MM.1S (cell line): ENCODE results near the gene TTF1.

Source experiments
- DNase-seq: peaks from one replicate; pipeline ENCODE4 v3.0.0-alpha.2; 2015
- H2AFZ ChIP-seq: fragments of 300-600 bp; sonication (generic); 2 replicates; pipeline ENCODE4 v1.6.0; 2016; ENCODE audit warnings: antibody characterized with exemption, low read length
- H3F3A ChIP-seq: fragments of 300-600 bp; sonication (generic); 2 replicates; pipeline ENCODE4 v1.6.1; 2016; ENCODE audit warnings: mild to moderate bottlenecking, antibody characterized with exemption, low read length, moderate library complexity, mixed read lengths; ENCODE audit not compliant: insufficient read depth
- H3K27ac ChIP-seq: fragments of 300-600 bp; sonication (generic); 2 replicates; pipeline ENCODE4 v1.5.1; 2016; ENCODE audit warnings: mild to moderate bottlenecking, low read length
- H3K27me3 ChIP-seq: fragments of 300-600 bp; sonication (generic); replicated peaks from 2 replicates; pipeline ENCODE4 v1.6.0; 2016; ENCODE audit warnings: low read length; ENCODE audit not compliant: insufficient read depth
- H3K36me3 ChIP-seq: fragments of 300-600 bp; sonication (generic); replicated peaks from 2 replicates; pipeline ENCODE4 v1.6.1; 2016; ENCODE audit warnings: mild to moderate bottlenecking, low read length, mixed read lengths; ENCODE audit not compliant: insufficient read depth
- H3K4me1 ChIP-seq: fragments of 300-600 bp; sonication (generic); 2 replicates; pipeline ENCODE4 v1.6.1; 2016; ENCODE audit warnings: low read length, mixed read lengths
- H3K4me2 ChIP-seq: fragments of 300-600 bp; sonication (generic); 2 replicates; pipeline ENCODE4 v1.6.0; 2016; ENCODE audit warnings: low read depth, low read length
- H3K4me3 ChIP-seq: fragments of 300-600 bp; sonication (generic); 2 replicates; pipeline ENCODE4 v1.5.1; 2016; ENCODE audit warnings: low read length, mixed read lengths
- H3K79me2 ChIP-seq: fragments of 300-600 bp; sonication (generic); 2 replicates; pipeline ENCODE4 v1.6.1; 2016; ENCODE audit warnings: mixed run types, low read length, mixed read lengths
- H3K9ac ChIP-seq: fragments of 300-600 bp; sonication (generic); 2 replicates; pipeline ENCODE4 v1.6.1; 2016; ENCODE audit warnings: low read length, mixed read lengths
- H3K9me2 ChIP-seq: fragments of 300-600 bp; sonication (generic); replicated peaks from 2 replicates; pipeline ENCODE4 v1.6.1; 2016; ENCODE audit warnings: mild to moderate bottlenecking, low read length, mixed read lengths; ENCODE audit not compliant: insufficient read depth
- H3K9me3 ChIP-seq: fragments of 300-600 bp; sonication (generic); replicated peaks from 2 replicates; pipeline ENCODE4 v1.6.1; 2016; ENCODE audit warnings: mild to moderate bottlenecking, low read length, mixed read lengths; ENCODE audit not compliant: insufficient read depth
- H4K20me1 ChIP-seq: fragments of 300-600 bp; sonication (generic); 2 replicates; pipeline ENCODE4 v1.6.1; 2016; ENCODE audit warnings: mild to moderate bottlenecking, low read length, moderate library complexity, mixed read lengths; ENCODE audit not compliant: insufficient read depth
- EZH2 ChIP-seq: fragments of 300-600 bp; sonication (generic); optimal IDR thresholded peaks from 2 replicates; pipeline ENCODE3; 2017; ENCODE audit warnings: low read depth, mild to moderate bottlenecking, antibody characterized with exemption, low read length, mixed read lengths
- EZH2phosphoT487 ChIP-seq: fragments of 300-600 bp; sonication (generic); IDR thresholded peaks from 2 replicates; pipeline ENCODE4 v1.6.1; 2018; ENCODE audit warnings: antibody characterized with exemption, low read length
- TF ChIP-seq, protein P1 (sequence below): fragments of 300-600 bp; sonication (generic); IDR thresholded peaks from 2 replicates; pipeline ENCODE4 v1.5.1; 2016; ENCODE audit warnings: antibody characterized with exemption, low read length, mixed read lengths

The TTF1 gene

GRCh38 chr9:132327537-132327936 lies 79.1 kb downstream of the TTF1 start:
- no peaks in the 10 kb centered on the region for H3K79me2 ChIP-seq
- H2AFZ ChIP-seq = no peak overlapping the region
- no peaks in the 10 kb centered on the region for H3F3A ChIP-seq
- no peak overlapping the region for H3K9ac ChIP-seq
- no peak overlapping the region for H3K4me3 ChIP-seq
- no peak for TF ChIP-seq EZH2
- no peak for TF ChIP-seq EZH2phosphoT487
- TF ChIP-seq, protein P1, sequence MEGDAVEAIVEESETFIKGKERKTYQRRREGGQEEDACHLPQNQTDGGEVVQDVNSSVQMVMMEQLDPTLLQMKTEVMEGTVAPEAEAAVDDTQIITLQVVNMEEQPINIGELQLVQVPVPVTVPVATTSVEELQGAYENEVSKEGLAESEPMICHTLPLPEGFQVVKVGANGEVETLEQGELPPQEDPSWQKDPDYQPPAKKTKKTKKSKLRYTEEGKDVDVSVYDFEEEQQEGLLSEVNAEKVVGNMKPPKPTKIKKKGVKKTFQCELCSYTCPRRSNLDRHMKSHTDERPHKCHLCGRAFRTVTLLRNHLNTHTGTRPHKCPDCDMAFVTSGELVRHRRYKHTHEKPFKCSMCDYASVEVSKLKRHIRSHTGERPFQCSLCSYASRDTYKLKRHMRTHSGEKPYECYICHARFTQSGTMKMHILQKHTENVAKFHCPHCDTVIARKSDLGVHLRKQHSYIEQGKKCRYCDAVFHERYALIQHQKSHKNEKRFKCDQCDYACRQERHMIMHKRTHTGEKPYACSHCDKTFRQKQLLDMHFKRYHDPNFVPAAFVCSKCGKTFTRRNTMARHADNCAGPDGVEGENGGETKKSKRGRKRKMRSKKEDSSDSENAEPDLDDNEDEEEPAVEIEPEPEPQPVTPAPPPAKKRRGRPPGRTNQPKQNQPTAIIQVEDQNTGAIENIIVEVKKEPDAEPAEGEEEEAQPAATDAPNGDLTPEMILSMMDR = no peak
- peaks cover 12% of the 10 kb centered on the region; the same call in 1 of the 2 replicates for H3K36me3 ChIP-seq
- no peaks in the 10 kb centered on the region for H3K9me2 ChIP-seq
- no peaks in the 10 kb centered on the region for H3K4me1 ChIP-seq
- H3K9me3 ChIP-seq = no peaks in the 10 kb centered on the region
- no peak for DNase-seq
- H4K20me1 ChIP-seq = no peaks in the 10 kb centered on the region
- H3K27ac ChIP-seq = no peak overlapping the region
- no peak overlapping the region for H3K4me2 ChIP-seq
- no peaks in the 10 kb centered on the region for H3K27me3 ChIP-seq
